GM12891 (cell line): ENCODE data around the gene ARGLU1.

ENCODE experiments used
- POLR2A ChIP-seq: IDR thresholded peaks from 2 replicates; pipeline ENCODE4 v1.6.1; 2011; ENCODE audit warnings: low read depth, low read length, control low read depth
- TAF1 ChIP-seq: IDR thresholded peaks from 2 replicates; pipeline ENCODE4 v1.6.1; 2011; ENCODE audit warnings: low read depth, low read length, control low read depth

GRCh38 chr13:106500445-106500844 is 67.5 kb downstream of the ARGLU1 start:
- TF ChIP-seq TAF1 (no peak), POLR2A (no peak)
